ACHN (cell line): ENCODE data around the gene TRIM34.
"Not testable (repeated sequence)": the region's sequence is repeated elsewhere in the genome, so short reads cannot be mapped to it uniquely, and the experiment has no call there.

Experiments used
- DNase-seq: peaks from one replicate; pipeline ENCODE4 v3.0.0-alpha.2; 2015
- in situ Hi-C: cut with HindIII; loops from 2 replicates; pipeline ENCODE4 v1.10.0; 2017; ENCODE audit warnings: low sequenced_read_pairs, low pct_ligation_motif_present, low pct_unique_long_range_greater_than_20kb

Gene TRIM34

GRCh38 chr11:5674391-5674790 is 49.6 kb downstream of the TRIM34 start:
- in situ Hi-C loops = no loop called here
- no peak for DNase-seq

GRCh38 chr11:5679811-5680210 is 55.0 kb downstream of the TRIM34 start:
- DNase-seq = no peak
- in situ Hi-C loops = no loop called here

- in situ Hi-C loops, DNase-seq: not testable (repeated sequence)
These were observed 58.2 kb downstream of the TRIM34 start for GRCh38 chr11:5682890-5683441.

GRCh38 chr11:5683620-5684019 is 58.8 kb downstream of the TRIM34 start:
- DNase-seq, in situ Hi-C loops: not testable (repeated sequence)

GRCh38 chr11:5684036-5684645 is 59.3 kb downstream of the TRIM34 start:
- in situ Hi-C loops = no loop called here
- no peak for DNase-seq

- peak; percentile 97 for DNase-seq
- in situ Hi-C loops = no loop called here
These were observed 60.0 kb downstream of the TRIM34 start, which contains the start of gene TRIM5 for GRCh38 chr11:5684646-5685362. Gene TRIM5, minus strand, starts transcription at chr11:5685074. Its CDS starts 4,897 bp downstream, at chr11:5680177.

GRCh38 chr11:5686426-5686825 is 61.6 kb downstream of the TRIM34 start:
- no peak for DNase-seq
- in situ Hi-C loops = no loop called here

- no peak for DNase-seq
- in situ Hi-C loops = no loop called here
These were observed 63.7 kb downstream of the TRIM34 start for GRCh38 chr11:5688482-5688881.

GRCh38 chr11:5689551-5689983 is 64.8 kb downstream of the TRIM34 start, which contains the start of gene TRIM22:
Gene TRIM22, plus strand, starts transcription at chr11:5689790. Its CDS starts 6,443 bp downstream, at chr11:5696233.
- DNase-seq = peak; percentile 52
- in situ Hi-C loops = no loop called here

- in situ Hi-C loops = no loop called here
- peak; percentile 44 for DNase-seq
These were observed 65.4 kb downstream of the TRIM34 start for GRCh38 chr11:5690216-5690615.

GRCh38 chr11:5690736-5691135 is 65.9 kb downstream of the TRIM34 start:
- in situ Hi-C loops = no loop called here
- DNase-seq = peak; percentile 31

GRCh38 chr11:5691238-5691963 is 66.6 kb downstream of the TRIM34 start:
- in situ Hi-C loops, DNase-seq: not testable (repeated sequence)

GRCh38 chr11:5691964-5692361 is 67.2 kb downstream of the TRIM34 start:
- DNase-seq = no peak
- in situ Hi-C loops = no loop called here
